Stimulated activated CD8-positive, alpha-beta memory T cell treated with anti-CD3 and anti-CD28 coated beads, Interleukin-12 subunit alpha, Interleukin-12 subunit beta, amount 100 ng/mL, for 4 hours (primary cell): ENCODE measurements around the gene NCAPD2.

ENCODE experiments used
- DNase-seq: peaks from one replicate; pipeline ENCODE4 v3.0.0-alpha.2; 2020; ENCODE audit warnings: low read depth

Gene NCAPD2

DNA sequence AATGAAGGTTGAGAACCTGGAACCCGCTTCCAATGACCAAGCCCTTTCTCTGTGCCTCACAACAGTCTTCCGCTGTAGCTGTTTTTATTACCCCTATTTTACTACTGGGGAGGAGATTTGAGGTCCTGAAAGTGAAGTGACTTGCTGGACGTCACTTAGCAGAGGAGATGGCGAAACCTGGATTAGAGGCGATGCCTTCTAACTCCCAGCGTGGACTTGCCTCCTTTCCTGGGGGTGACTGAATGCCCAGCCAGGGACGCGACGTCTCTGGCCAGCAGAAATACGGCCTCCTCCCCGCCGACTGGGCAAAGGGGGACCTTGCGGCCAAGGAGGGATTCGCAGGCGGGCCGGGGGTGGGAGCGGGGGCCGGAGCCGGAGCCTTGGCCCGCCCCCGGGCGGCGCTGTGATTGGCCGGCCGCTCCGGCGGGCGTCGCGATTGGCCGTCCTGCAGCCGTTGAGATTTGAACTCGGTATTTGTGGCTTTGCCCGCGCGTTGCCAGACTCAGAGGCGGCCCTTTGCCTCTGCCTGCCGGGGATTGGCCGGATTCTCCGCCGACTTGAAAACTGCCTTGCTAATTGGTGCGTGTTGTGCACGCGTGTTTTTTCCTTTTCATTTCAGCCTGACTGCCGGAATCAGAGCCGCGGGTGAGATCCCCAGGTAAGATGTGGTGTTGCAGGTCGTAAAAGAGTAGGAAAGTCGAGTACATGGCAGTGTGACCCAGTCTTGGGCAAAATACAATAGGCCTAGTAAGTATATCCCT is at the start of gene NCAPD2:
Gene NCAPD2 (plus strand): TSS at position 606 of the 761 bp plus-strand sequence. CDS start 997 bp downstream, outside the sequence.
- peak; percentile 89 for DNase-seq

DNA sequence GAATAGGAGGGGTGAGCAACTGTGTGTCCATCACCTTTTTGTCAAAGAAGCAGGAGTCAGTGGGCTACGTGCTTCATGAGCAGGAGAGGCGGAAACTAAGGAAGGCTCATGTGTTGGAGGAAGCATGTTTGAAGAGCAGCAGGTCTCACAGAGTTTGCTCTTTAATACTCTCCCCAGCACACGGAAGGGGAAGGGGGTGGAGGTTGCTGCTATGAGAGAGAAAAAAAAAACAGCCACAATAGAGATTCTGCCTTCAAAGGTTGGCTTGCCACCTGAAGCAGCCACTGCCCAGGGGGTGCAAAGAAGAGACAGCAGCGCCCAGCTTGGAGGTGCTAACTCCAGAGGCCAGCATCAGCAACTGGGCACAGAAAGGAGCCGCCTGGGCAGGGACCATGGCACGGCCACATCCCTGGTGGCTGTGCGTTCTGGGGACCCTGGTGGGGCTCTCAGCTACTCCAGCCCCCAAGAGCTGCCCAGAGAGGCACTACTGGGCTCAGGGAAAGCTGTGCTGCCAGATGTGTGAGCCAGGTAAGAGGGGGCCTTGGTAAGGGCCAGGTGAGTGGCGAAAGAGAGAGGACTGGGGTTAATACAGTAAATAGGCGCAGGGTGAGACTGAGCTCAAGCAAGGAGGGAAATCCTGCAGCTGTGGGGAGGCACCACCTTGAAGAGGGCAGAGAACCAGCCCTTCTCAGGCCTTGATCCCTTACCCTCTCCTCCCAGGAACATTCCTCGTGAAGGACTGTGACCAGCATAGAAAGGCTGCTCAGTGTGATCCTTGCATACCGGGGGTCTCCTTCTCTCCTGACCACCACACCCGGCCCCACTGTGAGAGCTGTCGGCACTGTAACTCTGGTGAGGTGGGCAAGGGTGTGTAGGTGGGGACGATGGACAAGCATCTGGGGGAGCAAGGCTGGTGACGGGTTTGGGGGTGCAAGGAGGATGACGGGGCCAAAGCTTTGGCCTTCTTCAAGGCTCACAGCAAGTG is 48.9 kb upstream of the NCAPD2 start, which contains the start of gene CD27:
Gene CD27 (plus strand): TSS at position 252 of the 985 bp plus-strand sequence. CDS start 141 bp downstream, at position 393.
- DNase-seq: no peak

DNA sequence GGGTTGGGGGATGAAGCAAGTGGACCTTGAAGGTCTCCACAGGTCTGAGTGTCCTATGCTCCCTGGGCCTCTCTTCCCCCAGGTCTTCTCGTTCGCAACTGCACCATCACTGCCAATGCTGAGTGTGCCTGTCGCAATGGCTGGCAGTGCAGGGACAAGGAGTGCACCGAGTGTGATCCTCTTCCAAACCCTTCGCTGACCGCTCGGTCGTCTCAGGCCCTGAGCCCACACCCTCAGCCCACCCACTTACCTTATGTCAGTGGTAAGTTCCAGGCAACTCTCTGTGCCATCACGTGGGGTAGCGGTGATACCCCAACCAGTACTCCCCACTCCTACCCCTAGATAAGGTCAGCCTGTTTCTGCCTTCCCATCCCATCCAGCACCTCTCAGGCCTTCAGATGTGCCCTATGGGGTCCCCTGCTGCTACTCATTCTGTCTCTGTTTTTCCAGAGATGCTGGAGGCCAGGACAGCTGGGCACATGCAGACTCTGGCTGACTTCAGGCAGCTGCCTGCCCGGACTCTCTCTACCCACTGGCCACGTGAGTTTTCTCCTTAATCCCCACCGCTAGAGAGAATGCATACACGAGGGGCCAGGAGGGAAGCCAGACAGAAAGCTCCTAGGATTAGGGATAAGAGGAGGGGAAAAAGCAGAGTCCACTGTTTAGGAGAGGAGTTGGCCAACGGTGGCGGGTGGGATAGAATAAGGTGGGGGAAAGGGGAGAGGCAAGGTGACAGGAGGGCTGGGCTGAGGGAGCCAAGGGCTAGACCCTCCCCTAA is 43.6 kb upstream of the NCAPD2 start:
- no peak for DNase-seq

- no peak for DNase-seq
Measured at GRCh38 chr12:6450869-6451347, 43.0 kb upstream of the NCAPD2 start.

GRCh38 chr12:6451348-6452244 is 42.3 kb upstream of the NCAPD2 start, which contains the start of gene TAPBPL:
Gene TAPBPL, plus strand, starts transcription at chr12:6452042. Its CDS starts 207 bp downstream, at chr12:6452249.
- DNase-seq: peak; percentile 63

GRCh38 chr12:6452245-6452943 is 41.5 kb upstream of the NCAPD2 start:
- no peak for DNase-seq

GRCh38 chr12:6452944-6453630 is 40.8 kb upstream of the NCAPD2 start:
- DNase-seq: no peak

DNA sequence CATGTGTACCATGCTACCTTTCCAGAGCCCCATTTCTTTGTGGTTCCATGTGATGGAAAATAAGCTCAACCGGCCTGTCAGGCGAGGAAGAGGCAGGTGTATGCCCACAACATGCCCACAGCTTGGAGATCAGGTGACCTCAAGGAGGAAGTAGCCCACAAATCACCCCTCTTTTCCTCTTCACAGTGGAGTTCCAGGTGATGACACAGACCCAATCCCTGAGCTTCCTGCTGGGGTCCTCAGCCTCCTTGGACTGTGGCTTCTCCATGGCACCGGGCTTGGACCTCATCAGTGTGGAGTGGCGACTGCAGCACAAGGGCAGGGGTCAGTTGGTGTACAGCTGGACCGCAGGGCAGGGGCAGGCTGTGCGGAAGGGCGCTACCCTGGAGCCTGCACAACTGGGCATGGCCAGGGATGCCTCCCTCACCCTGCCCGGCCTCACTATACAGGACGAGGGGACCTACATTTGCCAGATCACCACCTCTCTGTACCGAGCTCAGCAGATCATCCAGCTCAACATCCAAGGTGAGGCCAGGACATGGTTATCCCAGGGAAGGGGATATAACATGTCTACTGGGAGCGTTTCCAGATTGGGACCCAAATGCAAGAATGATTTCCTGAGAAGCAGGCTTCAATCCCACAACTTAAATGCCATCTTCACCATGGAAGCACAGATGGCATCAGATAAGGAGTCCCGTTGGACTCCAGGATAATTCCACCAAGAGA is 36.5 kb upstream of the NCAPD2 start:
- no peak for DNase-seq

- DNase-seq: no peak
Measured at GRCh38 chr12:6458281-6459003, 35.5 kb upstream of the NCAPD2 start.

DNA sequence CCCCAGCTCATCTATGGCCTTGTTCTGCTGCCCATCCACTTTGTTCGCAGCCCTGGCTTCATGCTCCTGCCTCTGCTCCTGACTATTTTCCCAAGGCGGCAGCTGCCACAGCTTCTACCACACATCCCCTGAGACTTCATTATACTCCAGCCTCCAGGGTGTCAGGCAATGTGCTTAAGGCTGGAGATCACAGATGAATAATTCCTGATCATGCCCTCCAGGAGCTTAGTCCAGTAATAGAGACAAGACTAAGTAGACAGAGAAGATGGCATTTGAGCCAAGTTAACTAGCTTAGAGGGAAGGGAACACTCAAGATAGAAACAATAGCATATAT is 34.9 kb upstream of the NCAPD2 start:
- DNase-seq: no peak

DNA sequence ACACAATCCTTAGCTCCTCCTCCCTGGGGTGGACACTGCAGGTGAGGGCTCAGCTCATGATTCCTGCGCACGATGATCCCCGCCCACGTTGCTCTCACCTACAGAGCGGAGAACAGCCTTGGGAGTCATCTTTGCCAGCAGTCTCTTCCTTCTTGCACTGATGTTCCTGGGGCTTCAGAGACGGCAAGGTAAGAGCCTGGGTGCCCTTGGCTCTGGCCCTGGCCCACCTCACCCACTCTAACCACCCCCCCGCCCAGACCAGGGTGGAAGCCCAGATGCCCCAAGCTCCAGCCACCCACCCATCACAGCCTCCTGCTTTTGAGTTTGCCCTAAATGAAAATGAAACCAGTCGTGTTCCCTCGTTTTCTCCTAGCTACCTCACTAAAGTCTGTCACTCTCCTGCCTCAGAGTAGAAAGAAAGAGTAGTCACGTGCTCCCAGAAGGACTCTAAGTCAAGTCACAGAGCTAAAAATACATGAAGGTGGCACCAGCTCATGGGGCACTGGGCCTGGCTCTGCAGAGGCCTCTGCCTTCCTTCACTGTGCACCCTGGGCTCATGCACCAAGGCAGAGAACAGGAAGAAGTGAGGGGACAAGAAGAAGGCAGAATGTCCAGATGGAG is 33.0 kb upstream of the NCAPD2 start:
- DNase-seq: no peak

DNA sequence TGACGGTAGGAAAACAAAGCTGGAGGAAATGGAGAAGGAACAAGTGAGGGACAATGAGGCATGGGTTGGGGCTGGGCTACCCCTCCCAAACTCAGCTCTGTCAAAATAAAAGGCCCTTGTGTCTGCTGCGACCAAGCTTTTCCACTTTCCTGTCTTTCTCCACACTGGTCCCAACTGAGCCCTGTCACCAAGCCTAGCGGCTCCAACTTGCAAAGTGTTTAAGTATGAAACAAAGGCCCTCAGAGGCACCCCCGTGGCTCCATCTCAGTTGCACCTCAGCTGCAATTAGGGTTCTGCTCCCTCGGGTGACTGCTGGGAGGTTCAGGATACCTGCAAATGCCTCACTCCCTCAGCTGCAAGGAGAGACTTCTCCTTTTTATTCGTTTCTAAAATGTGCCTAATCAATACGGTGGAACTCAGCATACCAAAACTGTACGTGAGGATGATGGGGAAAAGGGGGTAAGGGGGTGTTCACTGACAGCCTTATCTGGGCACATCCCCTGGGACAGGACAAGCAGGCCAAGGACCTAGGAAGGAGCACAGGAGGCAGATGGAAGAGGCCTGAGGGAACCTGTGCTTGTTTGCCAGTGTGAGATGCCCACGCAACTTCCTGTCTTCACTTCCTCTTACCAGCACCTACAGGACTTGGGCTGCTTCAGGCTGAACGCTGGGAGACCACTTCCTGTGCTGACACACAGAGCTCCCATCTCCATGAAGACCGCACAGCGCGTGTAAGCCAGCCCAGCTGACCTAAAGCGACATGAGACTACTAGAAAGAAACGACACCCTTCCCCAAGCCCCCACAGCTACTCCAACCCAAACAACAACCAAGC is 32.3 kb upstream of the NCAPD2 start:
- peak; percentile 64 for DNase-seq

GRCh38 chr12:6462234-6462995 is 31.5 kb upstream of the NCAPD2 start:
- DNase-seq: no peak

DNA sequence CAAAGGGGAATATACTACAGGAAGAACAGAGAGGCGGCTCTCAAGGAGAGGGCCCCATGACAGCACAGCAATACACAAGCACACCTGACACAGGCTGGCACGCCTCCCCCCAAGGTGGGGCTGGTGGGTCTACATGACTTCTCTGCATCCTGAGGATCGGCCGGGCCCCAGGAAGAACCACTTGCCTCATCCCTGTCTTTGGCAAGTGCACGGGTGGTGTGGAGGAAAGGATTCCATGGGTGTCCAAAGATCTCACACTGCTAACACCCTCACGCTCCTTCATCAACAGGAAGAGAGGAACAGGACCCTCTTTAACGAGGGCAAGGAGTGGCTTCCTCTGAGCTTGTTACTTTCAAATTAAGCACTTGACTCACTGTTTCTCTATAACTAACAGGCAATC is 30.7 kb upstream of the NCAPD2 start:
- no peak for DNase-seq

GRCh38 chr12:6463858-6464257 is 30.0 kb upstream of the NCAPD2 start:
- no peak for DNase-seq

GRCh38 chr12:6464531-6464930 is 29.4 kb upstream of the NCAPD2 start:
- no peak for DNase-seq
